GM23338 (cell line): ENCODE measurements around the gene SPEF1.

ENCODE experiments used
- CTCF ChIP-seq, 2 experiments: fragments of 200-600 bp in 1 of 2; sonication (generic) in 1 of 2; conservative IDR thresholded peaks; 2 replicates each; pipeline versions ENCODE4 v1.5.1 to v1.6.1; 2016 to 2017; ENCODE audit warnings: antibody characterized with exemption in 2 of 2, low read depth in 2 of 2, mild to moderate bottlenecking in 2 of 2, moderate library complexity in 1 of 2
- REST ChIP-seq: IDR thresholded peaks from one replicate; pipeline ENCODE4 v1.6.1; 2018; ENCODE audit warnings: antibody characterized with exemption; ENCODE audit not compliant: unreplicated experiment
- STAT1 ChIP-seq: IDR thresholded peaks from one replicate; pipeline ENCODE4 v1.6.1; 2016; ENCODE audit warnings: antibody characterized with exemption; ENCODE audit not compliant: unreplicated experiment

GRCh38 chr20:3801299-3801698, 20.1 kb upstream of the SPEF1 start:
- TF ChIP-seq REST (no peak), CTCF (conservative IDR thresholded peaks at IDR 0.05; ENCODE audit: low read depth in 2 of 2) (no peak), STAT1 (no peak)
